Measurements from ENCODE around the gene TUT1.
"Not testable (repeated sequence)": the region's sequence is repeated elsewhere in the genome, so short reads cannot be mapped to it uniquely, and the experiment has no call there.

Gene TUT1

DNA sequence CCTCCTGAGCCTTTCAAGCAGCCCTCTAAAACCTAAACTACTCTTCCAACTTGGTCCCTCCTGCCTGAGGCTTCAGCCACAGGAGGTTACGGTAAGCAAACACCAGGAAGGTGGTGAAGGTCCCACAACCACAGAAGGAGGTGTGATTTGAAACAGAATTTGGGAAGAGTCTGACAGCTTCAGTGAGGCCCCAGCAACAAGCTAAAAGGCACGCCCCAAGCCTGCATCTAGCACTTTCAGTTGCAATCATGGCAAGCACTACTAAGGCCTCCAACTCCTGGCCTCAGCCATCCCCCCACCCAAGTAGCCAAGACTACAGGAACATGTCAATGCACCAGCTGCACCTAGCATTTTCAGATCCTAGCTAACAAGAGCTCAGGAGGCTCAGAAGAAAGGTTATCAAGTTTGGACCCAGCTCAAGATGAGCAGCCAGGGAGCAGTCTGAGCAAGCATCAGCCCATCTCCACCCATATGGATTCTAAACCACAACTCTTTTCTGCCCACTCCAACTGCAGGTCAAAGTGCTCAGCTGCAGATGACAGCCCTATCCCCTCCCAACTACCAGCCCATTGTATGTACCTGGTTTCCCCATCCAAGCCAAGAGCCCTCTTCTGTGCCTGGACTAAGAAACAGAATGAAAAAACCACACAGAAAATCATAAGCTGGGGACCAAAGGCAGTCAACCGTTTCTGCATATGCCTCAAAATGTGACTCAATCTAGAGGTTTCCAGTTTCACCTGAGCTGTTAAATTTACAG lies 34.3 kb downstream of the TUT1 start:
- no peak for DNase-seq (ENCODE audit: insufficient read length, low spot score)
- peak; percentile 84 for FAIRE-seq

GRCh38 chr11:62556108-62556874 lies 35.0 kb downstream of the TUT1 start:
- DNase-seq (ENCODE audit: insufficient read length, low spot score) (no peak), FAIRE-seq (no peak)

DNA sequence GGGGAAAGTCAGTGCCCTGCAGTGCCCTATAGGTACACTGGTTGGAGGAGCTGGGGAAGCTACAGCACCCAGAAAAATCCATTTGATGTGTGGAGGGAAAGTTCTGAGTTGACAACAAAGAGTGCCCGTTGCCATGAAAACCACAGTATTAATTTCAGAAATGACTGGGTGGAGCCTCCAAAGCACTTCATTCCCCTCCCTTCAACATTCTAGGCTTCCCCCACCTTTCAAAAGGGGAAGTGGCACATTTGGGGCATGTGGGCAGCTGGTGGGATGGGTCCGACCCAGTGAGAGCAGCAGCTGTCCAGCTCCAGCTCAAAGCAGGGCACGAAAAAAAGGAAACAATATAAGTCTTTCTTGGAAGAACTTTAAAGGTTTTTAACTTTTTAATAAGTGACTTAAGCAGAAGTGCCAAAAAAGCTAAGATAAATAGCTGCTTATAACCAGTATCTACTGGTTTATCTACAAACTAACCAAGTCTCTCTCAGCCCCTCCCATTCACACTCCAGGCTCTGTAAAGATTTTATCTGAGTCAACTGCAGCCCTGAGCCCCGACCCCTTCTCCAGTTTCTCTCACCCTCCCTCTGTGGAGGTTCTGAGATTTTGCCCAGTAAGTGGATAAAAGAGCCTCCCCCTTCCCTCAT lies 35.7 kb downstream of the TUT1 start:
- peak; percentile 89 for FAIRE-seq

DNA sequence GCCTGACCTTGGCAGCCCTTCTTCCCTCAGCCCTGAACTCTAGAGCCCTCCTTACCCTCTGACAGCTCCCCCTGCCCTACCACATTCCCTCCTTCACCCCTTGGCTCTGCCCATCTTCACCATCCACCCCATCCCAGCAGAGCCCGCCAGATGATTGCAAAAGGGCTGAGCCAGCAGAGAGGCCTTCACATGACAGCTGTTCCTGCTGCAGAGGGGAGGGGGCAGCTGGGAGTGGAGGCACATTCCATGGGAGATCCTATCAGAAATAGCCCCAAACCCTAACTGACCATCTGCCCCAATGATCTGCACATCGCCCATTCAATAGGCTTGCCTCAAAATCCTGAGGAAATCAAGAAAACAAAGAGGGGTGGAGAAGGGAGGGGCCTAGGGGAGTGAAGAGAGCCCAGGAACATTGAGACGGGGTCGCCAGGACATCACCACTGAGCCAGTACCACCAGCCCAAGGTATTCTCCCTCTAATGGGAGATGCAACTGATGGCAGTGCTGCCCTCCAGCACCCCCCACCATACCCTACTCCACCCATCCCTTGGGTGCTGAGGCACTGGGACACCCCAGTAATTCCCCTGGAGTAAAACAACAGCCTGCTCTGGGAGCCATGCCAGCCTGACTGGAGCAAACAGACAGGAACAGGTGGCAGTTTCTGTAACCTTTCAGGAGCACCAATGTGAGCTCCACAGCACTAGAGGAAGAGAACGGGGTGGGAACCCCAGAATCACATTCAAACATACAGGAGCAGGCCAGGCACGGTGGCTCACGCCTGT lies 36.7 kb downstream of the TUT1 start:
- no peak for DNase-seq (ENCODE audit: insufficient read length, low spot score)
- FAIRE-seq: no peak

More for the DNA sequence above, 35.7 kb downstream of the TUT1 start:
- DNase-seq (ENCODE audit: insufficient read length, low spot score): no peak

DNA sequence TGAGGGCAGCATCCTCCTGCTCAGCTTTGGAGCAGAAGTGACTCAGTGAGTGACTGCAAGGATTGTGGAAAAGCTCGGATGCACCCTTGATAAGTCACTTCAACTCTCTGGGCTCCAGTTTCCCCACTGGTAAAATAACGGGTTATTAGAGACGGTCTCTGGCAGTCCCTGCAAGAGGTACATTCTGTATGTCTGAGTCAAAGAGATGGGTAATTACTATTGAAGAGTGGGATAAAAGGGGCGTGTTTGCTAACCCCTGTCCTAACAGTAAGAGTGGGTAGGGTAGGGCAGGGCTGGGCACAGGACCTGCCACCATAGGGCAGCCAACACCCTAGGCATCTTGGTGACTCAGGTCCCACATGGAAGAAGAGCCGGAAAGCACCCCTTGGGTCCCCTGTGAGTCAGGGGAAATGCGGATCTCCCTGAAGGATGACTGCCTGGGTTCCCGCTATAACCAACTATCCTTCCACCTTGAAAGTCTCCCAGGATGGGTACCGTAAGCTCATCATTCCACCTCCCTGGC lies 37.4 kb downstream of the TUT1 start:
- FAIRE-seq (no peak), DNase-seq (ENCODE audit: insufficient read length, low spot score) (no peak)

- no peak for DNase-seq (ENCODE audit: insufficient read length, low spot score)
- no peak for FAIRE-seq
These were observed 38.1 kb downstream of the TUT1 start for GRCh38 chr11:62553080-62553838.

GRCh38 chr11:62552485-62553079 lies 38.7 kb downstream of the TUT1 start:
- DNase-seq (ENCODE audit: insufficient read length, low spot score) (no peak), FAIRE-seq (no peak)

DNA sequence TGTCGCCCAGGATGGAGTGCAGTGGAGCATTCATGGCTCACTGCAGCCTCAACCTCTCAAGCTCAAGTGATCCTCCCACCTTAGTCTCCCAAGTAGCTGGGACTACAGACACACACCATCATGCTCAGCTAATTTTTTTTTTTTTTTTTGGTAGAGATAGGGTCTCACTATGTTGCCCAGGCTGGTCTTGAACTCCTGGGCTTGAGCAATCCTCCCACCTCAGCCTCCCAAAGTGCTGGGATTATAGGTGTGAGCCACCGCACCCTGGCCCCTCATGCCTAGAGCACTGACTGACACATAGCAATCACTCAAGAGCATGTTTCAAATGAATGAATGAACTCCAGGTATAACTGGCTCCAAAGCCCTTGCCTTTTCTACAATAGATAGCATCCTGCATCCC lies 40.8 kb downstream of the TUT1 start:
- FAIRE-seq; DNase-seq (ENCODE audit: insufficient read length, low spot score): not testable (repeated sequence)

GRCh38 chr11:62548545-62549335 lies 42.6 kb downstream of the TUT1 start:
- FAIRE-seq (no peak), DNase-seq (ENCODE audit: insufficient read length, low spot score) (no peak)

DNA sequence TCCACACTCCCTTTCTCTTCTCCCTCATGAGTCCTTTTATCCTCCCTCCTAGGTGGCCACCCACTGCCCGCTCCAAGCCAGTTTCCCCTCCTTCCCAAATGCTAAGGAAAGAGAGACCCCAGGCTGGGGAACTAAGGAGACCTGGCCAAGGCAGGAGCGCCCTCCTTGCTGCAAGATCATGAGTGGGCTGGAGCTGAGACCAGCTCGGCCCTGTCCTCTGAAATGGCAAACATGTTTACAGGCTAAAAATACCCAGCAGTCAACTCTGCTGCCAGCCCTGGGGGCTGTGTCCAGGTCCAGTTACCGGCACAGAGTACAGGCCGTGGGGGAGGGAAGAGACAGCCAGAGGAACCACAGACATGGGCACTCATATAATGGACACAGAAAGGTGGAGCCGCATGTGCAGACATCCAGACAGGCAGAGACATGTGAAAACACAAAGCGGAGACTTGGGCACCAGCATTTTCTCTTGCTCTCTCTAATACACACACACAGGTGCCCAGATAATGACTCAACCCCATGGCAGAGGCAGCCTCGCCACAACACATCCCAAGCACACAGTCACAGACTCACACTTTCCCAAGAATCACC lies 43.5 kb downstream of the TUT1 start:
- FAIRE-seq: no peak
- no peak for DNase-seq (ENCODE audit: insufficient read length, low spot score)

- no peak for FAIRE-seq
- no peak for DNase-seq (ENCODE audit: insufficient read length, low spot score)
These were observed 44.2 kb downstream of the TUT1 start for GRCh38 chr11:62546929-62547625.

DNA sequence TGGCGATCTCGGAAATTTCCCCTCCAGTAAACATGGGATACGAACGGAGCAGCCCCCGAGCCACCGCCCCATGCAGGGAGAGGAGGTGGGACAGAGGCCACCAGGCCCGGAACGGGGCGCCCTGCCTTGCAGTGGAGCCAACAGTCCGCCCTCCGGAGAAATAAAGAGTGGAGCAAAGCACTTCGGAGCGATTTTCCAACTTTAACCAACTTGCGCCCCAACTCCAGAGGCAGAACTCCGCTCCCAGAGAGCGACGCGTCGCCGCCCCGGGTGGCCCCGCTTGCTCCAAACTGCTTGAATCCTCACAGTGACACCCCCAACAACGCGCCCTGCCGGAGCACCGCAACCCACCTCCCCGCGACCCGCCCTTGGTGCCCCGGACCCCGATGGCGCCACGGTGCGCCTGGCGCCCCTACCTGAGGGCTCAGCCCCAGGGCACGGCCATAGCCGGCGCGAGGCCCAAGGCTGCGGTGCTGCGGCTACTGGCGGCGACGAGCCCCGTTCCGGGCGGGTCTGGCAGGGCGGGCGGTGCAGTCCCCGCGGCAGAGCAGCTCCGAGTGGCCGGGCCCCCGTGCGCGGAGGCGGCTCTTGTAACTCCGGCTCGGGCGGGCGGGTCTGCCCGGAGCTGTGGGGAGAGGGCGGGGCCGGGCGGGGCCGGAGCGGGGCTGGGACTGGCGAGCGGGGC lies 44.9 kb downstream of the TUT1 start, which contains the start of gene AHNAK:
TSS of gene AHNAK (minus strand) at position 563 of the 685 bp plus-strand sequence. CDS start 10,708 bp downstream, outside the sequence.
- no peak for FAIRE-seq
- DNase-seq (ENCODE audit: insufficient read length, low spot score): no peak

DNA sequence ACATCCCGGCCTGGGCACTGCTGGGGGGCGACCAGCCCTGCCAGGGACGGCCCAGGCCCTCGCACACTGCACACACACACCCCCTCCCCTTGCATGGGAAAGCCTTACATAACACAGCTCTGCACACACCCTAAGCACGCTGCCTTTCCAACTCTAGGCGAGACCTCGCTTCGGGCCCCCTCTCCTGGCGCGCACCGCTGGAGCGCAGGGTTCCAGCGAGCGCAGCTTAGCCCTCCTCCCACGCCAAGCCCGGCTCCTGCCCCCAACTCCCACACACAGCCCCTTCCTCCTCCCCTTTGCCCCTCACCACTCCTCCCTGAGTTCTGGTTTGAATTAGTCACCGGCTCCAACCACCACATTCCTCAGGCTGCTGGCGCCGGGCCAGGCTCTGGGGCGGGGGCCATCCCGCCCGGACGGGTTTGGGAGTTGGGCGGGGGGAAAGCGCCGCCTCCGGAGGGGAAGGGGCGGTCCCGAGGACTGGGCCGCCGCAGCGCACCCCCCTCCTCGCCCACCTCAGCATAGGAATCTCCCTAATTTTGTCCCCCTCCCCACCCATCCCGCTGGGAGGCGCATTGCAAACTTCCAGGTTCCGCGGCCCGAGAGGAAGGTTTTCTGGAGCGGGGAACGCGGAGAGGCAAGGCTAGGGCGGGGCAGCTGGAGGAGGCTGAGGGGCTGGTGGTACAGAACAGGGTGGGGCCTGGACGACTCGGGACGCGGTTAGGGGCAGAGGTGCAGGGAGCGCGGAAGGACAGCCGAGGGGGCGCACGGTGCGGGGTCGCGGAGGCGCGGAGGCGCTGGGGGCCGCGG lies 45.7 kb downstream of the TUT1 start:
- FAIRE-seq (no peak), DNase-seq (ENCODE audit: insufficient read length, low spot score) (no peak)

DNA sequence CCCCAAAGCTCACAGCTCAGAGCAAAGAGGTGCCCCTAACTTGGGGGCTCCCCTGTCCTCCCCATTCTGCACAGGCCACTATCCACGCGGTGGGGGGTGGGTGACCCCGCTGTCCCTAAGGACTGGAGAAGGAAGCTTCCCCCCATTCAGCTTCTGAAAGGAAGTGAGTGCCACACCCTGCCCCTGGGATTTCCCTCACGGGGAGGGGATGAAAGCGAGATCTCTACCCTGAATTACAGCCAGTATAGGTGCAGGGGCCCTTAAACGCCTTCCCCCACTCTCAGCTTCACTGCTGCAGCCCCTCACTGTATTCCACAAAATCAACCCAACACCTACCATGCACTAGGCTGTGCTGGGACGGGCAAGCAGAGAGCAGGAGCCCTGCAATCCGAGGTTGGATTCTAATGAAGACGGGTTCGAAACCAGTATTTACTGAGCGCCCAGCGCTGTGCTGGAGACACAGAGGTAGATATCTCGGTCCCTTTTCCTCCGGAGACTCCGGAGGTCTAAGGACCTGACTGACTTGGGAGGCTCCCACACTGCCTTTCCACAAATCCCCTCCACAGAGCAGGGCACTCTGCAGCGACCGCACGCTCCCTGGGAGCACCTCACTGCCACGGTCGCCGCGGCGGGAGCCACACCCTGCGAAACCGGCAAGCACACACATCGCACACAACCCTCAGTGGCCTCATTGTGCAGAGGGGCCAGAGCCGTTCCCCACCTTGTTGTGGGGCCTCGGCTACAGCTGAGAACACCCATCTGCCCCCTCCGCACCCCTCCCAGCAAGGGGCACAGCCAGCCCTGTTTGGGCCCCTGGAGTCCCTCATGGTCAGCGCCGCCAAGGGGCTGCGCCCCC lies 46.5 kb downstream of the TUT1 start:
- FAIRE-seq (peak; percentile 57), DNase-seq (ENCODE audit: insufficient read length, low spot score) (no peak)
